Measurements from ENCODE around the gene B3GAT3.

Gene B3GAT3

DNA sequence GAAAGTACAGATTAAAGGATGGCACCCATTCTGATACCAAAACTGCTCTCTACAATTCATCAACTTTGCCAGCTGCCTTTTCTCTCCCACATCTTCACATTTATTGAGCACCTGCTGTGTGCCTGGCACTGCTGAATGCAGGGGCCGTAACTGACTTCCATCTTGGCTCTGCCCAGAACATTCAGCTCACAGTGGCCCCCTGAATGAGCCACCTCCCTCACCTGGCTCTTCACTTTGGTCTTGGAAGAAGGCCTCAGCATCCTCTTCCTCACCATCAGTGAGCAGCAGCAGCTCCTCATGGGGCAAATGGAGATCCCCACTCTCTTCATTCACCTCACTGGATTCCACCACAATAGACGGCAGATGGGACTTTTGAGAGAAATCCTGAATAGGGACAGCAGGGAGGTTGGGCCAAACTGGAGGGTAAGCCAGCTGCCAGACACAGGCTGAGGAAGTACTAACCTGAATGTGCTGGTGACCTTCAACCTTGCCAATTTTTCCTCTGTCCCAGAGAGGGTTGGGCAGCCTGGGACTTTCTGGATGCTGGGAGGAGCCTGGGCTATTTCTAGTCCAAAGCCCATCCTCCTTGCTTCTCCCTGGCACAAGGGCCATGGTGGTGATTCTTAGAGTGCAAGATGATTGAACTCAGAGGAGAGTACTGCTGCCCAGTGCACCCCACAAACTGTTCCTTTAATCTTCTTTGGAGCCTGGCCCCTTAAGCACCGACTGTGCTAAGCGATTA, 47.8 kb upstream of the B3GAT3 start:
- ChIA-PET CTCF (interaction anchor here (0.8 to 1.1 kb wide), 2 partner anchors 11 to 25 kb away, joined by 4 read pairs; no protein-coding TSS in a partner anchor), POLR2A (interaction anchor here (0.5 to 4.6 kb wide), 6 partner anchors 23 to 1067 kb away, joined by 3 to 59 read pairs (median 4); partner anchors contain the start of genes GANAB and STX5)
- Histone ChIP-seq H3K4me3 (ENCODE audit: low read depth, low read length) (no peak overlapping the region), H3K9me3 (ENCODE audit: control insufficient read depth, insufficient read depth, low read depth, low read length) (no peaks in the 10 kb centered on the region), H3K27ac (ENCODE audit: extremely low read depth, low read depth, low read length) (no peak overlapping the region), H3K4me1 (ENCODE audit: control insufficient read depth, insufficient read depth, low read length) (no peaks in the 10 kb centered on the region), H3K36me3 (ENCODE audit: control insufficient read depth in 2 of 2, insufficient read depth in 1 of 2, low read length in 2 of 2) (peaks cover 3 to 45% of the 10 kb centered on the region in 2 experiments; a peak in 2 of 3 replicates)
- TF ChIP-seq ZNF488 (tag by site-specific recombination; IDR thresholded peaks at IDR 0.05) = no peak
- TF ChIP-seq ZNF513 (tag by site-specific recombination; IDR thresholded peaks at IDR 0.05) = peak; percentile 60

DNA sequence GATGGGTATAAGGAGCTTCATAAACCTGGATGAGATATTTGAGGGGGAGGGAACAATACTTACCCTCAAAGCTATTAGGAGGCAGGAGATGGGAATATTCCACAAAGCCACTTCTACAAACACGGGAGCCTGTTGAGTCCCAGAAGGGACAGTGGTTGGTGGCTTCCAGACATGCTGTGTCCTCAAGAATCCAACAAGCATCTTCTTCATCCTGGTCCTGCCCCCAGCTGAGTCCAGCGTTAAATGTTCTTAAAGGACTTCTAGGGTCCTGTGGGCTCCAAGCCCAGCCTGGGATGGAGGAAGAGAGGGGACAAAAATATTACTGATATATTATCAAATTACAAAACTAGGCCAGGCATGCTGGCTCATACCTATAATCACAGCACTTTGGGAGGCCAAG, 45.7 kb upstream of the B3GAT3 start:
- TF ChIP-seq ZNF664 (tag by site-specific recombination; IDR thresholded peaks at IDR 0.05) (no peak), ZNF391 (tag by site-specific recombination; IDR thresholded peaks at IDR 0.05; ENCODE audit: borderline replicate concordance, low read depth) (no peak)
- ChIA-PET CTCF (interaction anchor here (1.2 kb wide), 1 partner anchor 14 kb away, joined by 5 read pairs; no protein-coding TSS in a partner anchor), POLR2A (interaction anchor here (0.5 to 2.0 kb wide), 13 partner anchors 8 to 112 kb away, joined by 3 to 8 read pairs (median 5); partner anchors contain the start of genes B3GAT3, EEF1G, GANAB and INTS5)
- Histone ChIP-seq H3K9me3 (ENCODE audit: control insufficient read depth, insufficient read depth, low read depth, low read length) (no peaks in the 10 kb centered on the region), H3K36me3 (ENCODE audit: control insufficient read depth in 2 of 2, insufficient read depth in 1 of 2, low read length in 2 of 2) (peaks cover 0 to 38% of the 10 kb centered on the region in 2 experiments; a peak in 2 of 3 replicates), H3K27ac (ENCODE audit: extremely low read depth, low read depth, low read length) (no peak overlapping the region), H3K4me1 (ENCODE audit: control insufficient read depth, insufficient read depth, low read length) (no peaks in the 10 kb centered on the region), H3K4me3 (ENCODE audit: low read depth, low read length) (no peak overlapping the region)

GRCh38 chr11:62666259-62666926, 44.6 kb upstream of the B3GAT3 start:
- ChIA-PET POLR2A (interaction anchor here (1.0 to 5.0 kb wide), 13 partner anchors 8 to 93 kb away, joined by 3 to 79 read pairs (median 8); partner anchors contain the start of genes B3GAT3, EEF1G, GANAB and INTS5), CTCF (interaction anchor here (1.2 to 2.5 kb wide), 2 partner anchors 10 to 15 kb away, joined by 5 to 10 read pairs; no protein-coding TSS in a partner anchor)
- Histone ChIP-seq H3K27ac (ENCODE audit: extremely low read depth, low read depth, low read length) (no peak overlapping the region), H3K36me3 (ENCODE audit: control insufficient read depth in 2 of 2, insufficient read depth in 1 of 2, low read length in 2 of 2) (peaks cover 0 to 43% of the 10 kb centered on the region in 2 experiments; a peak in 2 of 3 replicates), H3K9me3 (ENCODE audit: control insufficient read depth, insufficient read depth, low read depth, low read length) (no peaks in the 10 kb centered on the region), H3K4me1 (ENCODE audit: control insufficient read depth, insufficient read depth, low read length) (no peaks in the 10 kb centered on the region), H3K4me3 (ENCODE audit: low read depth, low read length) (no peak overlapping the region)
- TF ChIP-seq SCRT2 (tag by site-specific recombination; IDR thresholded peaks at IDR 0.05) (no peak), HOXA7 (CRISPR knock-in tag; IDR thresholded peaks at IDR 0.05; ENCODE audit: borderline replicate concordance) (no peak), SALL2 (tag by site-specific recombination; IDR thresholded peaks at IDR 0.05; ENCODE audit: borderline replicate concordance) (no peak), ZNF677 (tag by site-specific recombination; IDR thresholded peaks at IDR 0.05) (no peak), ZNF19 (tag by site-specific recombination; IDR thresholded peaks at IDR 0.05; ENCODE audit: low read depth) (no peak), ZSCAN5A (tag by site-specific recombination; IDR thresholded peaks at IDR 0.05) (no peak), YY1 (tag by site-specific recombination; IDR thresholded peaks at IDR 0.05) (no peak), ZNF521 (tag by site-specific recombination; IDR thresholded peaks at IDR 0.05) (no peak), ZNF157 (tag by site-specific recombination; IDR thresholded peaks at IDR 0.05) (no peak)
- TF ChIP-seq, protein P1, sequence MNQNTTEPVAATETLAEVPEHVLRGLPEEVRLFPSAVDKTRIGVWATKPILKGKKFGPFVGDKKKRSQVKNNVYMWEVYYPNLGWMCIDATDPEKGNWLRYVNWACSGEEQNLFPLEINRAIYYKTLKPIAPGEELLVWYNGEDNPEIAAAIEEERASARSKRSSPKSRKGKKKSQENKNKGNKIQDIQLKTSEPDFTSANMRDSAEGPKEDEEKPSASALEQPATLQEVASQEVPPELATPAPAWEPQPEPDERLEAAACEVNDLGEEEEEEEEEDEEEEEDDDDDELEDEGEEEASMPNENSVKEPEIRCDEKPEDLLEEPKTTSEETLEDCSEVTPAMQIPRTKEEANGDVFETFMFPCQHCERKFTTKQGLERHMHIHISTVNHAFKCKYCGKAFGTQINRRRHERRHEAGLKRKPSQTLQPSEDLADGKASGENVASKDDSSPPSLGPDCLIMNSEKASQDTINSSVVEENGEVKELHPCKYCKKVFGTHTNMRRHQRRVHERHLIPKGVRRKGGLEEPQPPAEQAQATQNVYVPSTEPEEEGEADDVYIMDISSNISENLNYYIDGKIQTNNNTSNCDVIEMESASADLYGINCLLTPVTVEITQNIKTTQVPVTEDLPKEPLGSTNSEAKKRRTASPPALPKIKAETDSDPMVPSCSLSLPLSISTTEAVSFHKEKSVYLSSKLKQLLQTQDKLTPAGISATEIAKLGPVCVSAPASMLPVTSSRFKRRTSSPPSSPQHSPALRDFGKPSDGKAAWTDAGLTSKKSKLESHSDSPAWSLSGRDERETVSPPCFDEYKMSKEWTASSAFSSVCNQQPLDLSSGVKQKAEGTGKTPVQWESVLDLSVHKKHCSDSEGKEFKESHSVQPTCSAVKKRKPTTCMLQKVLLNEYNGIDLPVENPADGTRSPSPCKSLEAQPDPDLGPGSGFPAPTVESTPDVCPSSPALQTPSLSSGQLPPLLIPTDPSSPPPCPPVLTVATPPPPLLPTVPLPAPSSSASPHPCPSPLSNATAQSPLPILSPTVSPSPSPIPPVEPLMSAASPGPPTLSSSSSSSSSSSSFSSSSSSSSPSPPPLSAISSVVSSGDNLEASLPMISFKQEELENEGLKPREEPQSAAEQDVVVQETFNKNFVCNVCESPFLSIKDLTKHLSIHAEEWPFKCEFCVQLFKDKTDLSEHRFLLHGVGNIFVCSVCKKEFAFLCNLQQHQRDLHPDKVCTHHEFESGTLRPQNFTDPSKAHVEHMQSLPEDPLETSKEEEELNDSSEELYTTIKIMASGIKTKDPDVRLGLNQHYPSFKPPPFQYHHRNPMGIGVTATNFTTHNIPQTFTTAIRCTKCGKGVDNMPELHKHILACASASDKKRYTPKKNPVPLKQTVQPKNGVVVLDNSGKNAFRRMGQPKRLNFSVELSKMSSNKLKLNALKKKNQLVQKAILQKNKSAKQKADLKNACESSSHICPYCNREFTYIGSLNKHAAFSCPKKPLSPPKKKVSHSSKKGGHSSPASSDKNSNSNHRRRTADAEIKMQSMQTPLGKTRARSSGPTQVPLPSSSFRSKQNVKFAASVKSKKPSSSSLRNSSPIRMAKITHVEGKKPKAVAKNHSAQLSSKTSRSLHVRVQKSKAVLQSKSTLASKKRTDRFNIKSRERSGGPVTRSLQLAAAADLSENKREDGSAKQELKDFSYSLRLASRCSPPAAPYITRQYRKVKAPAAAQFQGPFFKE (tag by site-specific recombination; IDR thresholded peaks at IDR 0.05; ENCODE audit: borderline replicate concordance) = no peak
- TF ChIP-seq, protein P2, sequence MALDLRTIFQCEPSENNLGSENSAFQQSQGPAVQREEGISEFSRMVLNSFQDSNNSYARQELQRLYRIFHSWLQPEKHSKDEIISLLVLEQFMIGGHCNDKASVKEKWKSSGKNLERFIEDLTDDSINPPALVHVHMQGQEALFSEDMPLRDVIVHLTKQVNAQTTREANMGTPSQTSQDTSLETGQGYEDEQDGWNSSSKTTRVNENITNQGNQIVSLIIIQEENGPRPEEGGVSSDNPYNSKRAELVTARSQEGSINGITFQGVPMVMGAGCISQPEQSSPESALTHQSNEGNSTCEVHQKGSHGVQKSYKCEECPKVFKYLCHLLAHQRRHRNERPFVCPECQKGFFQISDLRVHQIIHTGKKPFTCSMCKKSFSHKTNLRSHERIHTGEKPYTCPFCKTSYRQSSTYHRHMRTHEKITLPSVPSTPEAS (tag by site-specific recombination; IDR thresholded peaks at IDR 0.05) = no peak
